ENCODE results near the gene OTOG.

Gene OTOG

DNA sequence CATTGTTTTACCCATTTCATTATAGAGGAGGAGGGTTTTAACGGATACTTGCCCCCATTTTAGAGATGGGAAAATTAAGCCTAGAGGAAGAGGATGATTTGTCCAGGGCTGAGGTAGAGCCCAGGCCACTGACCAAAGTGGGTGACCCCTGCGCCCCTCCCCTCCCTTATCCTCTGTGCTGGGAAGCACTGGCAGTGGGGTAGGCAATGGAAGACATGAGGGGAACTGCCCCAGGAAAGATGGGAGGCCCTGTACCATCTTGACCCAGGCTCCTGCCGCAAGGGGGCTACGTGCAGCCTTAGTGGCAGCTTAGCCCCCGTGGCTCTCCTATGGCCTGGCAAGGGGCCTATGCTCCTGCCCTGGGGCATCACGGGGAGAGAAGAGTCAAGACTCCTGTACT, 95.9 kb downstream of the OTOG start:
- no peak overlapping the region for H3K4me3 ChIP-seq (ENCODE audit: low read depth in 1 of 5, low read length in 5 of 5)
- H3K27ac ChIP-seq (ENCODE audit: low read depth, low read length): no peak overlapping the region
- H3K9ac ChIP-seq (ENCODE audit: low read length in 5 of 5): no peak overlapping the region

DNA sequence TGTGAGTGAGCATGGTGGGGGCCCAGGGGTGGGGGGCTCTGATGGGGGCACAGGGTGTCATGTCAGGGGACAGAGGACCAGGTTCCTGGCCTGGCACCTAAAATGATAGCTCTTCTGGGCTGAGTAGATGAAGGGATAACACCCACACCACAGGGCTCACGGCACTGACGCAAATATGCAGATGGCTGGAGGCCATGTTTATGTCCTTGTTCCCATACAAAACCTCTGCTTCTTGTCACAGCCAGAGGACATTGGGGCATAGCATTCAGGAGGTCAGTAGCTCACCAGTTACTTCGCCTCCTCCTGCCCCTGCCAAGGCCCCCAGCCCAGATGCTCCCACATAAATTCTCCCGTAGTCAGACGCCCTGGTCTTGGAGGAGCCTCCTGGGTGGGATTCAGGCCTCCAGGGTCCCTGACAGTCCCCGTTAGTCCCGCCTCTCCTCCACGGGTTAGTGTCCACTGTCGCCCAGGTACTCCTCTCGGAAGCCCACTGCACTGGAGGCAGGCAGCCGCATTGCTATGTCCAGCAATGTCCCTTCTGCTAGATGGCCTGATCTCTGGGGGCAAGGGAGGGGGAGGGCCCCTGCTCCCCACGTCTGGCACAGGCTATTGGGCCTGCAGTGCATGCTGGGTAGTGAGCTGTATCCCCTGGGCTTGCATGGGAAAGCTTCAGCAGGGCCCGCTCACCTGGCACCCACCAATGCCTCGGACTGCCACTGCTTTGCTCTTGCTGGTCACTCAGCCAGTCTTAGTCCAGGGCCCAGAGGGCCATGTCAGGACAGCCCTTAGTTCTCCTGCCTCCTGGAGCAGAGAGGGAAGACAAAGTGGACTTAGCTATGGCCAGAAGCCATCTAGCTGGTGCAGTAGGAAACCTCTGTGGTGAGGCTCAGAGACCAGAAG, 96.7 kb downstream of the OTOG start:
- peaks cover 0 to 16% (median 8%) of the 10 kb centered on the region in 5 donors for H3K9me3 ChIP-seq (ENCODE audit: control insufficient read depth in 5 of 5, low read length in 5 of 5)
- no peak overlapping the region for H3K27ac ChIP-seq (ENCODE audit: low read depth, low read length)
- no peaks in the 10 kb centered on the region for H3K4me1 ChIP-seq (ENCODE audit: control insufficient read depth in 5 of 5, insufficient read depth in 5 of 5, low read length in 5 of 5)
- no peak overlapping the region for H3K4me3 ChIP-seq (ENCODE audit: low read depth in 1 of 5, low read length in 5 of 5)
- H3K27me3 ChIP-seq (ENCODE audit: control insufficient read depth in 5 of 5, insufficient read depth in 4 of 5, low read length in 5 of 5): peaks cover 0 to 7% (median 0%) of the 10 kb centered on the region in 5 donors
- H3K9ac ChIP-seq (ENCODE audit: low read length in 5 of 5): no peak overlapping the region
- no peaks in the 10 kb centered on the region for H3K36me3 ChIP-seq (ENCODE audit: control insufficient read depth in 5 of 5, insufficient read depth in 5 of 5, low read length in 5 of 5)

More for the DNA sequence above, 95.9 kb downstream of the OTOG start:
- Histone ChIP-seq H3K9me3 (ENCODE audit: control insufficient read depth in 5 of 5, low read length in 5 of 5) (peaks cover 0 to 9% (median 3%) of the 10 kb centered on the region in 5 donors), H3K4me1 (ENCODE audit: control insufficient read depth in 5 of 5, insufficient read depth in 5 of 5, low read length in 5 of 5) (no peaks in the 10 kb centered on the region), H3K36me3 (ENCODE audit: control insufficient read depth in 5 of 5, insufficient read depth in 5 of 5, low read length in 5 of 5) (no peaks in the 10 kb centered on the region), H3K27me3 (ENCODE audit: control insufficient read depth in 5 of 5, insufficient read depth in 4 of 5, low read length in 5 of 5) (peaks cover 0 to 5% (median 0%) of the 10 kb centered on the region in 5 donors)

DNA sequence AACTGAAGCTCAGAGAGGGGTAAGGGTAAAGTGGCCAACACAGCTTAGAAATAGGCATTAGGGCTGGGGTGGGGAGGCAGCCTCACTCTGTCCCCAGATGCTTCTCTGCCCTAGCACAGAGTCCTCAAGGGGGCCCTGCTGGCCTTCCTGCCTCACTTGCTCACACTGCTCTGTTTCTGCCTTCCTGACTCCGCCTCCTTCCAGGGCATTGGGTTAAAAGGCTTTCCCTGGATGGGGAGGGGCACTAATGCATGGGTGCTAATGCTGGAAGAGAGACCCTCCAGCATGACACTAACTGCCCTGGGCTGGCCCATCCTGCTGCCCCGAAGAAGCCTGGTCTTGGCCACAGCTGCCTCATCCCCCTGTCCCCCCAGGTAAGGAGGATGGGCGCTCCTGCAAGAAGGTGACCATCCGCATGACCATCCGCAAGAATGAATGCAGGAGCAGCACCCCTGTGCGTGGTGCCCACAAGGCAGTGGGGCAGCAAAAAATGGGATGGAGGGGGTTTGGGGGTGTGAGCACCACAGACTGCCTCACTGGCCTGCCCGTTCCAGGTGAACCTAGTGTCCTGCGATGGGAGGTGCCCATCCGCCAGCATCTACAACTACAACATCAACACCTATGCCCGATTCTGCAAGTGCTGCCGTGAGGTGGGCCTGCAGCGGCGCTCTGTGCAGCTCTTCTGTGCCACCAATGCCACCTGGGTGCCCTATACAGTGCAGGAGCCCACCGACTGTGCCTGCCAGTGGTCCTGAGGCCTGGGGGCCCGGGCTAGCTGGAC, 98.3 kb downstream of the OTOG start:
- Histone ChIP-seq H3K4me1 (ENCODE audit: control insufficient read depth in 5 of 5, insufficient read depth in 5 of 5, low read length in 5 of 5) (no peaks in the 10 kb centered on the region), H3K27ac (ENCODE audit: low read depth, low read length) (no peak overlapping the region), H3K4me3 (ENCODE audit: low read depth in 1 of 5, low read length in 5 of 5) (no peak overlapping the region), H3K36me3 (ENCODE audit: control insufficient read depth in 5 of 5, insufficient read depth in 5 of 5, low read length in 5 of 5) (no peaks in the 10 kb centered on the region), H3K27me3 (ENCODE audit: control insufficient read depth in 5 of 5, insufficient read depth in 4 of 5, low read length in 5 of 5) (peaks cover 0 to 8% (median 3%) of the 10 kb centered on the region in 5 donors), H3K9ac (ENCODE audit: low read length in 5 of 5) (no peak overlapping the region), H3K9me3 (ENCODE audit: control insufficient read depth in 5 of 5, low read length in 5 of 5) (peaks cover 0 to 16% (median 8%) of the 10 kb centered on the region in 5 donors)

DNA sequence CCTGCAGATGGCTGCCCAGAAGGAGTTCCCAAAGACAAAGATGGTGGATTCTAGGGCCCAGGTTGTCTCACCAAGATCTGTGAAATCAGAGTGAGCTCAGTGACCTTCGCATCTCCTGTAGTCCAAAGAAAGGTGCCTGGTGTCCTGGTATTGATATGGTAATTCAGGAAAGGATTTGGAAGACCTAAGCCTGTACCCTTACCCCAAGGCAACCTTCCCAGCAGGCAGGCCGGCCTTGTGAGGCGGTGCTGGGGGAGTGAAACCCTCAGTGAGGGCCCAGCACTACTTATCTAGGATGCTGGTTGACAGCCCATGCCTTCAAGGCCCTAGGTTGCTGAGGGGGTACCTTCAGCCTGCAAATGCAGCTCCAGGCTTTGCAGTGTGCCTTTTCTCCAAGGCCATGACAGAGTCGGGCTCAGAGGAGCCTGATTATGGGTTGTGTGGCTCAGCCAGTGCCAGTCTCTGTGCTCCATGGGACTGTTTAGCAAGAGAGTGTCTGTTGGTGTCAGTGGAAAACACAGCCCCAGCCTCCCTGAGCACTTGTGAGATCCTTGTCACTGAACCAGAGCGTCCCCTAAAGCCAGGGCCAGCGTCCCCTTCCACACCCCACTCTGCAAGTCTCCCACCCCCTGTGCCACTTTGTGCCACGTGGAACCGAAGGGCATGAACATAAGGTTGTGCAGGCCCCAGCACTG, 99.5 kb downstream of the OTOG start:
- Histone ChIP-seq H3K9me3 (ENCODE audit: control insufficient read depth in 5 of 5, low read length in 5 of 5) (peaks cover 0 to 16% (median 8%) of the 10 kb centered on the region in 5 donors), H3K36me3 (ENCODE audit: control insufficient read depth in 5 of 5, insufficient read depth in 5 of 5, low read length in 5 of 5) (no peaks in the 10 kb centered on the region), H3K27me3 (ENCODE audit: control insufficient read depth in 5 of 5, insufficient read depth in 4 of 5, low read length in 5 of 5) (peaks cover 0 to 17% (median 8%) of the 10 kb centered on the region in 5 donors), H3K9ac (ENCODE audit: low read length in 5 of 5) (no peak overlapping the region), H3K4me1 (ENCODE audit: control insufficient read depth in 5 of 5, insufficient read depth in 5 of 5, low read length in 5 of 5) (no peaks in the 10 kb centered on the region), H3K27ac (ENCODE audit: low read depth, low read length) (no peak overlapping the region), H3K4me3 (ENCODE audit: low read depth in 1 of 5, low read length in 5 of 5) (no peak overlapping the region)

DNA sequence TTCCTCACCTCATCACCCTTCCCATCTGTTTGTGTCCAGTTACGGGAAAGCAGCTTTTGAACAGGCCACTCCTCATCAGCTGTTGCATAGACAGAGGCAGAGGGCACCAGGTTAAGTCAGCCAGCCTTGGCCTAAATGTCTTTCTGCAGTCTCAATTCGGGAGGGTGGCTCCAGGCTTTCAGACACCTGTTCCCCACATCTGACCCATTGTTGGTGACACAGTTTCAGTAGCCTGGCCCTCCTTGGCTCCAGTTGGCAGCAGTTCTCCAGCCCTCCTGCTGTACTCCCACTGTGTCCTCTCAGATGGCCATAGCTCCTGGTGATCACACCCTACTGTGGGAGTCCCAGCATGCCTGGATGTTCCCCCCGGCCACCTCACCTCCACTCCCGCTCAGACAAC, 101.5 kb downstream of the OTOG start:
- no peak overlapping the region for H3K4me3 ChIP-seq (ENCODE audit: low read depth in 1 of 5, low read length in 5 of 5)
- no peaks in the 10 kb centered on the region for H3K36me3 ChIP-seq (ENCODE audit: control insufficient read depth in 5 of 5, insufficient read depth in 5 of 5, low read length in 5 of 5)
- peaks cover 3 to 24% (median 15%) of the 10 kb centered on the region in 5 donors for H3K27me3 ChIP-seq (ENCODE audit: control insufficient read depth in 5 of 5, insufficient read depth in 4 of 5, low read length in 5 of 5)
- H3K27ac ChIP-seq (ENCODE audit: low read depth, low read length): no peak overlapping the region
- H3K9me3 ChIP-seq (ENCODE audit: control insufficient read depth in 5 of 5, low read length in 5 of 5): peaks cover 0 to 16% (median 8%) of the 10 kb centered on the region in 5 donors
- no peak overlapping the region for H3K9ac ChIP-seq (ENCODE audit: low read length in 5 of 5)
- no peaks in the 10 kb centered on the region for H3K4me1 ChIP-seq (ENCODE audit: control insufficient read depth in 5 of 5, insufficient read depth in 5 of 5, low read length in 5 of 5)

DNA sequence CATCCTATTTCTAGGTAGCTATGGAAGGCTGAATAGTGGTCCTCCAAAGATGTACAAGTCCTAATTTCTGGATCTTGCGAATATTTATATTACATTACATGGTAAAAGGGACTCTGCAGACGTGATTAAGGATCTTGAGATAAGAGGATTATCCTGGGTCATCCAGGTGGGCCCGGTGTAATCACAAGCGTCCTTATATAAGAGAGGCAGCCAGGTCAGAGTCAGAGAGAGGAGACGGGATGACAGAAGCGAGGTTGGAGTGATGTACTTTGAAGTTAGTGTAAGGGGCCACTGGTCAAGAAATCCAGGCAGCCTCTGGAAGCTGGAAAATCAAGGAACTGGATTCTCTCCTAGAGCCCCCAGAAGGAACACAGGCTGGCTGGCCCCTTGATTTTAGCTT, 102.2 kb downstream of the OTOG start:
- Histone ChIP-seq H3K9me3 (ENCODE audit: control insufficient read depth in 5 of 5, low read length in 5 of 5) (peaks cover 0 to 16% (median 8%) of the 10 kb centered on the region in 5 donors), H3K36me3 (ENCODE audit: control insufficient read depth in 5 of 5, insufficient read depth in 5 of 5, low read length in 5 of 5) (no peaks in the 10 kb centered on the region), H3K27ac (ENCODE audit: low read depth, low read length) (no peak overlapping the region), H3K4me1 (ENCODE audit: control insufficient read depth in 5 of 5, insufficient read depth in 5 of 5, low read length in 5 of 5) (no peaks in the 10 kb centered on the region), H3K4me3 (ENCODE audit: low read depth in 1 of 5, low read length in 5 of 5) (no peak overlapping the region), H3K27me3 (ENCODE audit: control insufficient read depth in 5 of 5, insufficient read depth in 4 of 5, low read length in 5 of 5) (peaks cover 3 to 24% (median 10%) of the 10 kb centered on the region in 5 donors), H3K9ac (ENCODE audit: low read length in 5 of 5) (no peak overlapping the region)

DNA sequence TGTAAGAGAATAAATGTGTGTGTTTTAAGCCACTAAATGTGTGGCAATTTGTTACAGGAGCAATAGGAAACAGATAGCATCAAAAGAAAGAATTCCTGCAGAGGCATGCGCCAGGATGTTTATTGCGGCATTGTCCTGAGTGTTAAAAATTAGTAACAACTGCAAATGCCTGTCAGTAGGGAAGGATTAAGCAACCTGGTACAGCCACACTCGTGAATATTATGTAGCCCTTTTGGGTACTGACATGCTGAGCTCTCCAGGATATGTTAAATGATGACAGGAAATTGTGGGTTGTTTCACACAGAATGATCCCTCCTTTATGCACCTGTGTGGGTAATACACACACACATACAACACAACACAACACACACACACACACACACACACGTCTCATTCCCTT, 102.6 kb downstream of the OTOG start:
- H3K36me3 ChIP-seq (ENCODE audit: control insufficient read depth in 5 of 5, insufficient read depth in 5 of 5, low read length in 5 of 5): no peaks in the 10 kb centered on the region
- peaks cover 0 to 16% (median 8%) of the 10 kb centered on the region in 5 donors for H3K9me3 ChIP-seq (ENCODE audit: control insufficient read depth in 5 of 5, low read length in 5 of 5)
- H3K4me3 ChIP-seq (ENCODE audit: low read depth in 1 of 5, low read length in 5 of 5): no peak overlapping the region
- H3K27me3 ChIP-seq (ENCODE audit: control insufficient read depth in 5 of 5, insufficient read depth in 4 of 5, low read length in 5 of 5): peaks cover 3 to 24% (median 10%) of the 10 kb centered on the region in 5 donors
- no peaks in the 10 kb centered on the region for H3K4me1 ChIP-seq (ENCODE audit: control insufficient read depth in 5 of 5, insufficient read depth in 5 of 5, low read length in 5 of 5)
- H3K9ac ChIP-seq (ENCODE audit: low read length in 5 of 5): no peak overlapping the region
- no peak overlapping the region for H3K27ac ChIP-seq (ENCODE audit: low read depth, low read length)

DNA sequence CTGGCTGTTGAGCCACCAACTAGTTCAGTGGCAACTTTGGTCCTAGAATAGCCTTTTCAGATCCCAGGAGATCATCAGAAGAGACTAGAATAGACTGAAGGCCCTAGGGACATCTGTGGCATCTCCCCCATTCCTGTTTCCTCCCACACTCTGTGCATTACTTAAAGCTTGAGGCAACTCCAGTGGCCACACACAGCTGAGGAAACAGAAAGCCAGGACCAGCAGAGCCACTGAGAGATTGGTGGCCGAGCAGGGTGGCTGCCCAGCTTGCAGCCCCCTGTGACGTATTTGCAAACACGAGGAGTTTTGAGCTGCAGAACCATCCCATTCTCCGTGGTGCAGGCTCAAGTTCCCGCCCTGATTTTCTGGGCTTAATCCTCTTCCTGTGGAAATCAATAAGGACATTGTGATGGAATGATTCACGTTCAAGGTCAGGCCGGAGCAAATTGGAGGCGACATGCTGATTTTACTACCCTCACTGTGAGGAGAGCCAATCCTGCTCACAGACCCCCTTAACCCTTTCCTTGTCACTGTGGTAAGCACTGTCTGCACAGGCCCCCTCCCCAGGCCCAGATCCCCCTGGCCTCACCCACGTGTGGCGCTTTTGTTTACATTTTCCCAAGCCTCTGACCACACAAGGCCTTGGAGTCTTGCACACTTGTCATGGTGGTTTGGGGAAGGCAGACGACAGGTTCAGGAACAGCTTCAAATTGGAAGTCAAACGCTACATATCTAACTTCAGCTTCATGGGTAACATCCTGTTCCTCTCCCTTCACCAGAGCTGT, 103.3 kb downstream of the OTOG start:
- Histone ChIP-seq H3K36me3 (ENCODE audit: control insufficient read depth in 5 of 5, insufficient read depth in 5 of 5, low read length in 5 of 5) (no peaks in the 10 kb centered on the region), H3K4me3 (ENCODE audit: low read depth in 1 of 5, low read length in 5 of 5) (no peak overlapping the region), H3K9ac (ENCODE audit: low read length in 5 of 5) (no peak overlapping the region), H3K9me3 (ENCODE audit: control insufficient read depth in 5 of 5, low read length in 5 of 5) (peaks cover 0 to 17% (median 8%) of the 10 kb centered on the region in 5 donors), H3K27me3 (ENCODE audit: control insufficient read depth in 5 of 5, insufficient read depth in 4 of 5, low read length in 5 of 5) (peaks cover 3 to 24% (median 10%) of the 10 kb centered on the region in 5 donors), H3K4me1 (ENCODE audit: control insufficient read depth in 5 of 5, insufficient read depth in 5 of 5, low read length in 5 of 5) (no peaks in the 10 kb centered on the region), H3K27ac (ENCODE audit: low read depth, low read length) (no peak overlapping the region)

DNA sequence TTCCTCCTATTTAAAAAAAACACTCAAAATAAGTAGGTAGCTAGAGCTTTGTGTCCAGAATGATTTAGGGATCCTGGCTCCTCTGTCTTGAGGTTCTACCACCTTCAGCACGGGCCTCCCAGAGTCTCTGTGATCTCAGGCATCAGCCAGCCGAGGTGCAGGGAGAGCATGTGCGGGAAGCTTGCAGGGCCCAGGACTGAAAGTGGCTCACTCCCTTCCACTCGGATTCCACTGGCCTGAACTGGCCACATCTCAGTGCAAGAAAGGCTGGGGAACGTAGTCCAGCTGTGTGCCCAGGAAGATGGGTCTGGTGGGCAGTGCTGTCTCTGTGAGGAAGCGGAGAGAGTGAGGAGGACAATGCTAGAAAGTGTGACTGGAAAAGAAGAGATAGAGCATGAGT, 104.0 kb downstream of the OTOG start:
- H3K27ac ChIP-seq (ENCODE audit: low read depth, low read length): no peak overlapping the region
- no peak overlapping the region for H3K4me3 ChIP-seq (ENCODE audit: low read depth in 1 of 5, low read length in 5 of 5)
- no peaks in the 10 kb centered on the region for H3K36me3 ChIP-seq (ENCODE audit: control insufficient read depth in 5 of 5, insufficient read depth in 5 of 5, low read length in 5 of 5)
- H3K9me3 ChIP-seq (ENCODE audit: control insufficient read depth in 5 of 5, low read length in 5 of 5): peaks cover 2 to 20% (median 8%) of the 10 kb centered on the region in 5 donors
- no peaks in the 10 kb centered on the region for H3K4me1 ChIP-seq (ENCODE audit: control insufficient read depth in 5 of 5, insufficient read depth in 5 of 5, low read length in 5 of 5)
- H3K27me3 ChIP-seq (ENCODE audit: control insufficient read depth in 5 of 5, insufficient read depth in 4 of 5, low read length in 5 of 5): peaks cover 3 to 24% (median 10%) of the 10 kb centered on the region in 5 donors
- no peak overlapping the region for H3K9ac ChIP-seq (ENCODE audit: low read length in 5 of 5)
